Epithelial cell of proximal tubule (primary cell): ENCODE data around the gene PTAR1. TPM values are rescaled to one million over a fixed set of nuclear protein-coding genes. Genes with fewer than 3 reads are reported as not detected.

ENCODE experiments used
- DNase-seq: peaks from one replicate; pipeline ENCODE4 v3.0.0-alpha.2; 2011; ENCODE audit warnings: low read depth
- H3K4me3 ChIP-seq: 2 replicates; pipeline ENCODE4 v1.5.1; 2011; ENCODE audit warnings: low read depth, mild to moderate bottlenecking, low read length
- total RNA-seq: library from RNA; depleted of rRNA; stranded (reverse); fragments of >200 nt; gene quantifications from 2 replicates; pipeline ENCODE4 v1.2.3, GENCODE V29; 2015
- TF ChIP-seq, protein P1 (sequence below): conservative IDR thresholded peaks from 2 replicates; pipeline ENCODE4 v1.5.1; 2012; ENCODE audit warnings: low read depth, mild to moderate bottlenecking, low read length

The PTAR1 gene
- total RNA-seq, 1 donor from 2014 or later, result 32.4 TPM

DNA sequence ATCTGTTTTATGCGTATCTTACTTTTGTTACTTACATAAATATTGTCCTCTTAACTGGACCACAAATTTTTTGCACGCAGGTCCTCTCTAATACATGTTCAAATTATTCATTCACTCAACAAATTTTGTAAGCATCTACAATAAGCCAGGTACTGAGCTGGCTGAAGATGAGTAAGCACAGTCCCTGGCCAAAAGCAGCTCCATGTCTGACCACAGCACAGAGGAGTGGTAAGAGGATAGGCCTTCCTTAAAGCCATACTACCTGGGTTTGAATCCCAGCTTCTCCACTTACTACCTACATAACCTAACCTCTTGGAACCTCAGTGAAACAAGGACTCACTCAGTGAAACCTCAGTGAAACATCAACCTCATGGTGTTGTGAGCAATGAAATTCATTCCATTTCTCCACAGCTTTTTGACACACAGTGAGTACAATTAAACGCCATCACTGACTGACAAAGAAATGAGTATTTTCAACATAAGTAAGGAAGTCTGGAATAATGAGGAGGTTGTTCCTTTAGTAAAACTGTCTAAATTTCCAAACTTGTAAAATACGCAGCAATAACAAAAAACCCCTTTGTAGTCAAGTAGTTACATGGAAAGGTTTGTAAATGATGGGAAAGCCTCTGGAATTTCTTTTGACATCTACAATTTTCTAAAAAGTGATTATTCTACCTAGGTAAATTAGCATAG lies 15.0 kb downstream of the PTAR1 start:
- no peak overlapping the region for H3K4me3 ChIP-seq
- TF ChIP-seq, protein P1, sequence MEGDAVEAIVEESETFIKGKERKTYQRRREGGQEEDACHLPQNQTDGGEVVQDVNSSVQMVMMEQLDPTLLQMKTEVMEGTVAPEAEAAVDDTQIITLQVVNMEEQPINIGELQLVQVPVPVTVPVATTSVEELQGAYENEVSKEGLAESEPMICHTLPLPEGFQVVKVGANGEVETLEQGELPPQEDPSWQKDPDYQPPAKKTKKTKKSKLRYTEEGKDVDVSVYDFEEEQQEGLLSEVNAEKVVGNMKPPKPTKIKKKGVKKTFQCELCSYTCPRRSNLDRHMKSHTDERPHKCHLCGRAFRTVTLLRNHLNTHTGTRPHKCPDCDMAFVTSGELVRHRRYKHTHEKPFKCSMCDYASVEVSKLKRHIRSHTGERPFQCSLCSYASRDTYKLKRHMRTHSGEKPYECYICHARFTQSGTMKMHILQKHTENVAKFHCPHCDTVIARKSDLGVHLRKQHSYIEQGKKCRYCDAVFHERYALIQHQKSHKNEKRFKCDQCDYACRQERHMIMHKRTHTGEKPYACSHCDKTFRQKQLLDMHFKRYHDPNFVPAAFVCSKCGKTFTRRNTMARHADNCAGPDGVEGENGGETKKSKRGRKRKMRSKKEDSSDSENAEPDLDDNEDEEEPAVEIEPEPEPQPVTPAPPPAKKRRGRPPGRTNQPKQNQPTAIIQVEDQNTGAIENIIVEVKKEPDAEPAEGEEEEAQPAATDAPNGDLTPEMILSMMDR, result no peak
- no peak for DNase-seq

DNA sequence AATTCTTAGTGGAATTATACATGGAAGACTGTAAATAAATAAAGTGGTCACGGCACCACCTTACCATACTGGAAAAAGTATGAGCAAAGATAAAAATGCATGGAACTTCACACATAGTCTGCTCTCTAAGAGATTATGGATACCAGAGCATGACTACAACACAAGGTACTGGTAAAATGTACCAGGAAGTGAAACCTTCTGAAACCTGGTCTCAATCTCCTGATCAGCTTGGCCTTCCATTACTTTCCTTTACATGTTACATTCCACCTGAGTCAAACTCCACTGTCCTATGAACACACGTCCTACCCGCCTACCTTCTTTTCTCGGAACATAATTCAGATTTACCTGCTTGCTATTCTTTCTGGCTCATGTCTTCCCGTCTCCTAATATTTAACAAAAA lies 15.9 kb downstream of the PTAR1 start:
- DNase-seq, result no peak
- TF ChIP-seq, protein P1, result no peak
- H3K4me3 ChIP-seq, result no peak overlapping the region

DNA sequence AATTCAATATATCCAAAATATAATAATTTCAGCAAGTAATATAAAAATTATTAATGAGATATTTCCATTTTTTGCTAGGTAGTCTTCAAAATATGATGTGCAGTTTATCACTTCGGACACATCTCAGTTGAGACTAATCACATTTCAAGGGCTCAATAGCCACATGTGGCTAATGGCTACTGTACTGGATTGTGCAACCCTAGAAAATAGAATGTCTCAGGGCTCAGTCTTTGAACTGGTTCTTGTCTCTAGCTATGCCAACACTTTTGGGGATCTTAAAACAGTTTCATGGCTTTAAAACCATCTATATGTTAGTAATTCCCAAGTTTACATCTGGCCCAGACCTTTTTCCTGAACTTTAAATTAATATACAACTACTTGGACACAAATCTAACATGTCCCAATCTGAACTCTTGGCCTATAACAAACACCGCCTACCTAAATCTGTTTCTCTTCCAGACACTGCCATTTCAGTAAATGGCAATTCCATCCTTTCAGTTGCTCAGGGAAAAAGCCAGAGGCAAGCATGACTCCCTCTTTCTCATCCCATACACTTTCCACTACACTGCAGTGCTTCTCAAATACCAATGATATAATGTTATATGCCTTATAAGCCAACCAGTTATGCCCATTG lies 18.8 kb downstream of the PTAR1 start:
- no peak for DNase-seq

DNA sequence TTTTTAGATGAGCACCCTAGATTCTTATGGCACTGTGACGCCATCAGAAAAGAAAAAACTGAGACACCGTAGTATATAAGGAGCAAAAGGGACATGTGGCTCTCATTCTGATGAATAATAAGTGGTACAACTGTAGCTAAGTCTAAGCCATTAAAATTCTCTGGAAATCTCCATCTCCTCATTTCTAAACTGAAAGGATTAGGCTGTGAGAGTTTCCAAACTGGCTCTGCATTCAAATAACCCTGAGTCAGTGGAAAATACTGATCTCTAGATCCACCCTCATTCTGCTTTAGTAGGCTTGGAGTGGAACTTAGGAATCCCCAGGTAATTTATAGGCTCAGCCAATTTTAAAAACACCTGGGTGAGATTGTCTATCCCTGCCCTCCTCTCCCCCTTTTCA lies 28.5 kb downstream of the PTAR1 start:
- no peak for DNase-seq
- TF ChIP-seq, protein P1, result no peak
- H3K4me3 ChIP-seq, result no peak overlapping the region

More for the DNA sequence above, 18.8 kb downstream of the PTAR1 start:
- no peak overlapping the region for H3K4me3 ChIP-seq
- TF ChIP-seq, protein P1, result no peak

DNA sequence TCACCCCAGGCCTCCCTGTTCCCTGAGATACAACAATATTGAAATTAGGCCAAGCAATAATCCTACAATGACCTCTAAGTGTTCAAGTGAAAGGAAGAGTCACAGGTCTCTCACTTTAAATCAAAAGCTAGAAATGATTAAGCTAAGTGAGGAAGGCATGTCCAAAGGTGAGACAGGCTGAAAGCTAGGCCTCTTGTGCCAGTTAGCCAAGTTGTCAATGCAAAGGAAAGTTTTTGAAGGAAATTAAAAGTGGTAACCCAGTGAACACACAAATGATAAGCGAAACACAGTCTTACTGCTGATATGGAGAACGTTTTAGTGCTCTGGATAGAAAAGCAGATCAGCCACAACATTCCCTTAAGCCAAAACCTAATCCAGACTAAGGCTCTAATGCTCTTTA lies 39.8 kb downstream of the PTAR1 start:
- H3K4me3 ChIP-seq, result no peak overlapping the region
- TF ChIP-seq, protein P1, result no peak
- DNase-seq, result no peak

DNA sequence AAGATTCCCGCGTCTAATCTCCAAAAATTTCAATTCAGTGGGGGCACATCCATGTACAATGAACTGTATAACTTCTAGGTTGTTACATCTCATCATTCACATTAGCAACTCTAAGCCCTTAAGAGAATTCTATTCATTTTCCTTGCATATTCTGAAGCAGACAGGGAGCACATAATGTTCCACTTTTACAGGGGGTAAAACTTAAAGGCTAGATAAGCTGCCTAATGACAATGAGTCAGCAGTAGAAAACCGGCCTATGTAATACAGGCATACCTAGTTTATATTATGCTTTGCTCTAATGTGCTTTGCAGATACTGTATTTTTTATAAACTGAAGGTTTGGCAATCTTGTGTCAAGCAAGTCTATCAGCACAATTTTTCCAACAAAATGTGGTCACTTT lies 40.4 kb downstream of the PTAR1 start:
- H3K4me3 ChIP-seq, result no peak overlapping the region
- no peak for DNase-seq
- TF ChIP-seq, protein P1, result no peak

DNA sequence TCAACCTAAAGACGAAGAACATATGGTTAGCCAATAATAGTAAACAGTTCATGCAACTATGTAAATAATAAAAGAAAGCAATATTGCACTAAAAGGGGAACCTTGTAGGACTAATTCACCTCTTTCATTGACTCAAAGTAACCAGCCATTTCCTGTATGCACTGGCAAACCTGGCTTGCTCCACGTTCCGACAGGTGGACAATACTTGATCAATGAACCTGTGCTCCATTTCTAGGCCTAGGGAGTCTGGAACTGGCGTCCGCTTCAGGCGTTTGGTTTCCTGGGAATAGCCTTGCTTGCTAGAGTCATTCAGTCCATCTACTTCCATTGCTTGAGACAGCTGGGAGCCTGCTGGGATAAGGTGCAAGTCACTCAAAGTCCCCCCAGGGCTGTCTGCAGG lies 41.6 kb downstream of the PTAR1 start:
- DNase-seq, result no peak
- no peak overlapping the region for H3K4me3 ChIP-seq
- TF ChIP-seq, protein P1, result no peak
